GM18502 (cell line): ENCODE measurements around the gene ANXA11.

Experiments used
- ATAC-seq: cut with Tn5 transposase; IDR thresholded peaks from one replicate; pipeline ENCODE4 v1.9.1; 2021; ENCODE audit warnings: mild to moderate bottlenecking; ENCODE audit not compliant: unreplicated experiment, poor library complexity

Gene ANXA11

DNA sequence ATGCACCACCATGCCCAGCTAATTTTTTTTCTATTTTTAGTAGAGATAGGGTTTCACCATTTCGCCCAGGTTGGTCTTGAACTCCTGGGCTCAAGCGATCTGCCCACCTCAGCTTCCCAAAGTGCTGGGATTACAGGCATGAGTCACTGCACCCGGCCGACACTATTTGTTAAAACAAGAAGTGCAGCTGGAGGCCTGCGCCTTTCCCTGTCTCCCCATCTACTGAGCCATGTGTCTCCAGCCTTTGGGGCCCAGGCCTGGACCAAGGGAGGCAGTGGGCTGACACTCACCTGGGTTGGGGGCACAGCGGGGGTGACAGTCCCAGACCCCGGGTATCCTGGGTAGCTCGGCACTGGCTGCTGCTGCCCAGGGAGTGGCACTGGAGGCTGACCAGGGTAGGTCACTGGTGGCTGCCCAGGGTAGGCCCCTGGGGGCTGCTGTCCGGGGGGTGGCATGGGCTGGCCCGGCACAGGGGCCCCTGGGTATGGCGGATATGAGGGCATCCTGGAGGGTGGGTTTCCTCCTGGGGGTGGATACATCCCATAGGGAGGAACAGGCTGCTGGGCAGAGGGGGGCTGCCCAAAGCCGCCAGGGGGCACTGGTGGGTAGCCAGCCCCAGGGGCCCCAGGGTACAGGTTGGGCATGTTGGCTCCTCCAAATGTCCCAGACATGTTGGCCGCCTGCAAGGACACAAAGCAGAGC is 36.5 kb downstream of the ANXA11 start:
- peak; percentile 60 for ATAC-seq

DNA sequence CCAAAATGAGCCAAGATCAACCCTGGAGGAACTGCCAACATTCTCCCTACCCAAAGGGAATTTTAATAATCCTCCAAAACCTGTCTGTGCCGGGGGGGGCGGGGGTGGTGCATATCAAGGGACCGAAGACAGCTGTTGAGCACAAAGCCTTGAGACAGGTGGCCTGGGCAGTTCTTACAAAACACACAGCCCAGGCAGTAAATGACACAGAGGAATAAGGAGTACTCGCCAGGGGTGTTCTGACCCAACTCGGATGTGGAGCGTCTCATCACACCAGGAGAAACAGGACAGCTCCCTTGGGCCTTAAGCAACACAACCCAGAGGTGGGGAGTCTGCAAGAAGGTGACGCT is 37.2 kb downstream of the ANXA11 start:
- ATAC-seq = no peak

DNA sequence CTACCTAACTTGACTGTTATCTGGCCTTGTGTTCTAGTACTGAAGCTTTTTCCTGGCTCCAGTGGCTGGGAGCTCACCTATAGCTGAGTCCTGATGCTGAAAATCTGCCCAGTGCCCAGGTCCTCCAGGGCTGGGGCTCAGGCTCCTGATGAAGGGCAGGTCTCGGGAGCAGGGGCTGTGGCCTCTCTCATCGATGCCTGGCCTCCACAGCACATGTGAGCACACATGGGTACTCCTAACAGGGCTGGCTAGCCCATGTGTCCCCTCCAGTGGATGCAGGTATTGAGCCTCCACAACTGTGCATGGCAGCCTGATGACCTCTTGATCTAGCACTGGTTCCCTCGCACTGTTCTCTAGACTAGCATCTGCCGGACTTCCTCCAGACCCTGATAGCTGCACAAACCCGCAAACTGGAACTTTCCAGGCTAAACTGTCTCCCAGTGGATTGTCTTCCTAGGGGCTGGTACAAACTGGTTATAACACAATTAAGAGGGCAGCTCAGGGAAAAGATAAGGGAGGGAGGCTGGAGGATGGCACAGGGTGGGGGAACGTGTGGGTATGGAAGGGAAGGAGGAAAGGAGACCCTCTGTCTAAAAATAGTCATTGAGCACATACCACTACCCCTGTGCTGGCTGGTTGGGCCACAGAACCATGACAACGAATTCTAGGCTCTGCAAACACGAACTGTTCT is 37.7 kb downstream of the ANXA11 start:
- ATAC-seq = no peak

DNA sequence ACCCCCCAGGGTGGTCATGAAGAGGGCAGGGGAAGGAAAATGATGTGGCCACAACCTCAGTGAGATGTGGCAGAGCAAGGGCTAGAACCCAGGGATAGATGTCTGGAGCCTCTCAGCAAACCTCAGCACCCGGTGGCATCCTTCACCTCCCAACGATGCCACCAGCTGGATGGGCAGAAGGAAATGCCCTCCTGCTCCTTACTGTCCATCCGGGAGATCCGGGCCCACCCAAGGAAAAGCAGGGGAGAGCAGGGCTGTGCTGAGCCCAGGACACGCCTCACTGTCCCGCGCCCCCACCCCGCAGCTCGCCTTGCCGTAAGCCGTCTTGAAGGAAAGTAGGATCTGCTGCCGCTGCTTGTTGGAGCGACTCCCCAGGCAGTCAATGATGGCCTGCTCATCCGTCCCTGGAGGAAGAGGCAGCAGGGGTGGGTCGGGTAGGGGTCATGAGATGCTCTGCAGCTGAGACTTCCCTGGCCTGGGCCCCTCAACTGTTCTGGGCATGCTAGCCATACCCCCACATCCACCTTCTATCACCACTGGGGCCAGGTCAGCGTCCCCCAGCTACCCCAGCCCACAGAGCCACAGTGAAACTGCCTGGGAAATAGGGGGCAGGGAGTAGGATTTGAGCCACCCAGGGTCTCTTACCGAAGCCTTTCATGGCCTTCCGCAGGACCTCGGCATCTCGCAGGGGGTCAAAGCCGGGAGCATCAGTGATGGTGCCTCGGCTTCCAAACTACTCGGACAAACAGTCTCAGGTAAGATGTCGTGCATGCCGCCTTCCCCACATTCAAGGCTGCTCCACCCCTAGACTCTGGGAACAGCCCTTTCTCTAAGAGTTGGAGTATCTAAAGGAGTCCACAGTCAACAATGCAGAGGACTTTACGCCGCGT is 38.5 kb downstream of the ANXA11 start:
- ATAC-seq = no peak

DNA sequence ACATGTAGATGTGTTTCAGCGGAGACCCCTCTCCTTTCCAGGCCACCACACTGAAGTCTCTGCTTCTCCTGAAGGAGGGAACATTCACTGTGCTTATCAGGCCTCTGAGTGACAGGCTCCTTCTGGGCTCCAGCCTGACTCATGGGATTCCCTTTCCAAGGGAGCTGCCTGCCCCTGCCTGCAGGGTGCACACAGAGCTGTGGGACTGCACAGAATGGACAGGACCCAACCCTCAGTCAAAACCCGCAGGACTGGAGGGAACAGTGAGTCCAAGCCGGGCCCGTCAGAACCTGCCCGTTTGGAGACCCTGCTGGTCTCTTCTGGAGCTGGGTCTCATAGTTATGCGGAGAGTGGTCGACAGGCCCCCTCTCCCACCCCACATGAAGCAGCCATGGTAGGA is 40.2 kb downstream of the ANXA11 start:
- no peak for ATAC-seq

DNA sequence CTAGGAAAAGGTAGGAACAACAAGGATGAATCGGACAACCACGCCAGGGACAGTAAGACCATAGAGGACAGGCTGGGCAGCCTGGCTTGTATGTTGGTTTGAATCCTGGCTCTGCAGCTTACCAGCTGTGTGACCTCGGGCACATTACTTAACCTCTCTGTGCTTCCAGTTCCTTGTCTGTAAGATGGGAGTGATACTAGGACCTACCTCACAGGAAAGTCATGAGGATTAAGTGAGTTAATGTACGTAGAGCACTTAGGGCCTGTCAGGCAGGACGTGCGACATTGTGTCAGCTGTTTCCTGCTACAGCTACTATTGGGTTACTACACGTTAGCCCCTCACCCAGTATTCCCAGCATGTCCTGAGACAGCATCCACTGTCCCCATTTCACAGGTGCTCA is 40.7 kb downstream of the ANXA11 start:
- ATAC-seq = no peak

DNA sequence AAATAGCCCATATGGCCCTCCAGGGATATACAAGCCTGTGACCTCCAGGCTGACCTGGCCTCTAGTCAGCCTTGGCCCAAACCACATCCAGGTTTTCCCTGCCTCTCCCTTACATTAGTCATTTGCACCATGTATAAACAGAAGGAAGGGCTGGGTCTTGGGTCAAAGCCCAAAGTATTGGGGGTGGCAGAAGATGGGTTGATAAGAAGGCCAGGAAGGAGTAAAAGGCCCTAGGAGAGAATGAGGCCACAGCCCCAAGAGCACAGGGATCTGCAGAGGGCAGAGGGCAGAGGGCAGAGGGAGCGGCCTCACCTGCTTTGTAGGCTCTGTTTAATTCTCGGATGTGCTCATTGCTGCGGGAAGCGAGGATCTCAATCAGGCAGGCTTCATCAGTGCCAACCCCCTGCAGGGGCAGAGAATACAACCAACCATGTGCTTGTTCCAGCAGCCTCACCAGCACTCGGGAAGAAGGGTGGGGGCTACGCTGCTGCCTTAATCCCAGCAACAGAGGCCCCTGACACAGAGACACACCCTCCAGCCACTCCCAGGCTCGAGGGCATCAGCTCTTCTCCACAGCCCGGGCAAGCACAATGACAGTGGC is 41.5 kb downstream of the ANXA11 start:
- no peak for ATAC-seq

DNA sequence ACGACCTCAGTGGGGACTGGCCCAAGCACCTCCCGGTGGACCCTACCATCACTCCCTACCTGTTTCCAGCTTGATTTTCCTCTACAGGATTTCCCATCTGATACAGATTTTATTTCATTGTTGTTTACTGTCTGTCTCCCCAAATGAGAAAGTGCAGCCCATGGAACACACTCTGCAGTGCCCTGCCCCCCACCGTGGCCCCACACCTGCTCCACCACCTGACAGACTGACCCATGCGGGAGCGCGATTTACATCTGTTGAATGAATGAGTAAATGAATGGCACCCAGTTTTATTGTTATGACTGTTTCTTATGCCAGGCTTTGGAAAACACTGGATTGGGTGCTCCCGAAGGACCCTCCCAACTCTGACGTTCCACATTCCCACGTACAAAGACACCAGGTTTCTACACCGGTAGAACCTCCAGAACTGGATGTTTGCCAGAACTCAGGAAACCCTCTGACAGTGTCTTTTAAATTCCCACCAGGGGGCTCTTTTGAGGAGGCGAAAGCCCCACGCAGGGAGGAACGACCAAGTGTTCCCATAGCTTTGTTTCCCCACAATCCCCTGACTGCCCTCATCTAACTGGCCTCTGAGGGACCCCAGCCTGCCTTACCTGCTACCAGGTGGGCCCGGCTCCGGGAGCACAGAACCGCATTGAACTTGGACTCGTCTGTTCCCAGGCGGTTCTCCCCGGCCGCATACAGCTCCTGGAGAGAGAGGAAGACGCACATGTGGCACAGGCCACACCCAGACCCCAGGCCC is 43.8 kb downstream of the ANXA11 start:
- ATAC-seq = no peak

DNA sequence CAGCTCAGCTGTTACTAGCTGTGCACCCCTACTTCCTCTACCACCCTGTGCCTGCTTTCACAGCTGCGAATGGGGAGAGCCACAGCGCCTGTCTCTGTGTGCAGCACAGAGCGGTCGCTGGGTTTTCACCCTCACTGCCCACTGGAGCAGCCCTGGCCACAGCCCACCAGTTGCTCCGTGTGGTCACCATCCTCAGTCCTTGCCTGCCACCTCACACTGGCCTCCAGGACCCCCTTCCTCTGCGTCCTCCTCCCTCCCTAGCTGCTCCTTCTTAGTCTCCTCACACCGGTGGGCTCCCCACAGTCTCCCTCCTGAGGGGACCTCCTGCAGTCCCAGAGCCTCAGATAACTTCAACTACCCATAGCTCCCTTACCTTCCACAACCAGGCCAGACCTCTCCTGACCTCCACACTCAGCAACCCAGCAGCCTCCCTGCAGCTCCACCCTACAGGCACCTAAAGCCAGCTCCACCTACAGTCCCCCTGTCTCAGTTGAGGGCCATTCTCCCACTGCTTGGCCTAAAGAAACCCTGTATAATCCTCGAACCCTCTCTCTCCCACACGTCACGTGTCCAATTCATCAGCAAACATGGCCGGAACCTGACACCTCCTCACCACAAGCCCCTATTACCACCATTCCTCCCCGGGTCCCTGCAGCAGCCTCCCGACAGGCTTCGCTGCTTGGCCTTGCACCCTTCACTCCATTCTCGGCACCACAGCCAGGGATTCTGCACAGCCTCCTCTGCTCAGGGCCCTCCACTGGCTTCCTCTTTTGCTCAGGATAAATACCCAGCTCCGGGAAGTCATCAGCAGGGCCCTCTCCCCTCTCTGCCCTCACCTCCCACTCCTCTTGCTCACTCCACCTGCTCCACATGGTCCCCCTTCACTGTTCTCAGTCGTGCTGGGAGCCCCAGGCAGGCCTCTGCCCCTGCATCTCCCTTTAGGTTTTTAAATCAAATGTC is 44.7 kb downstream of the ANXA11 start:
- ATAC-seq = no peak

DNA sequence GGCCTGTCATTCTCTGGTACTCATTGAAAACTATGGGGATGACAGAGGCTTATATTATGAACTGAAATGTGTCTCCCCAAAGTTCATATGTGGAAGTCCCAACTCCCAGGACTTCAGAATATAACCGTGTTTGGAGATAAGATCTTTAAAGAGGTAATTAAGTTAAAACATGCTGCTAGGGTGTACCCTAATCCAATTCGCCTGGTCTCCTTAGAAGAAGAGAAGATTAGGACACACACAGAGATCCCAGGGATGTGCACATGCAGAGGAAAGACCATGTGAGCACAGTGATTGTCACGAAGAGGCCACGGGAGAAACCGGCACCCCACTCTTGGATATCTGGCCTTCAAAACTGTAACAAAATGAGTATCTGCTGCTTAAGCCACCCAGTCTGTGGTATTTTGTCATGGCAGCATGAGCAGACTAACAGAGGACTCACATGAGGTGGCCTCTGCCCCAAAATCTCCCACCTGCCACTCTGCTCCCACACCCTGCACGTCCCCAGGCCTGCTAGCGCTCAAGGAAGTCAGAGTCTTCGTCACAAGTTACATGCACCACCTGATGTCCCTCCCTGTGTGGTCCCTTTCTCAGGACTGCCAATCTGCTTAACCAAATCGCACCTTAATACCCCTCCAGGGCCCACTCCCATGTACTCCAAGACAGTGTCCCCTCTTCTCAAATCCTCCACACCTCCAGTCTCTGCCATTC is 46.0 kb downstream of the ANXA11 start:
- no peak for ATAC-seq

DNA sequence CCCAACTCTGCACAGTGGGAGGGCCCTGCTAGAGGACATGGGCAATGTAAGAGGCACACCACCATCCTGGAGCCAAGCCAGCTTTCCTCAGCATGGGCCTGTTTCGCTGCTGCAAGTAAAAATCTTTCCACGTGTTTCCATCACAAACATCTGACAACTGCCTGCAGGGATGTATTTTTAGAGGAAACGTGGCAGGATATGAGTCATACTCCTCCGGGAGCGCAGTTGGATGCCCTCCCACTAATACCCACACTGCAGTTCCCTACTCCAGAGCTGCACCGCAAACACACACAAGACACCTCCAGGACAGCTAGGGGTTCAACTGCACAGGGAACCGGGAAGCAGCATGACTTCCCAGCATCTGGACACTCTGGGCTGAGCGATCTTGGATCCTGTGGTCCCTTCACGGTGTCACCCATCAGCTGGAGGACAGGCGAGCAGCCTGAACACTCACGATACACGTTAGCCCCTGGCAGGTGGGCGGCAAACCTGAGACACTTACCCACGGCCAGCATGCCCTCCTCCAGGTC is 46.7 kb downstream of the ANXA11 start:
- peak; percentile 46 for ATAC-seq

DNA sequence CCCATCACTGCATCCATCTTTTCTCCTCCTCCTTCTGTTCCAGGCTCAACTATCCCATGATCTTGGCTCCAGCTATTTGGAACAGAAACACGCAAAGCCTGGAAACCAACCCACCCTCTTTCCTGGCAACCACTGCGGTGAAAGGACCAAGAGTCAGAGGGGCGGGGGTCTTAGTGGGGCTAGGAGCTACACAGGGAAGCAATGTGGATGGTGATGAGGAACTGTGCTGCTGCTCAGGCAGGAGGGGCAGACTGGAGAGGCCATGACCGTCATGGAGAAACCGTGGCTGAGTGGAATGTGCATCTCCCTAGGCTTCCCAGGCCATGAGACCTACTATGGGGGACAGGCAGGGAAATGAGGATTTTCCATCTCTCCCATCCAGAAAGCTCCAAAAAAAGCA is 47.2 kb downstream of the ANXA11 start:
- no peak for ATAC-seq

DNA sequence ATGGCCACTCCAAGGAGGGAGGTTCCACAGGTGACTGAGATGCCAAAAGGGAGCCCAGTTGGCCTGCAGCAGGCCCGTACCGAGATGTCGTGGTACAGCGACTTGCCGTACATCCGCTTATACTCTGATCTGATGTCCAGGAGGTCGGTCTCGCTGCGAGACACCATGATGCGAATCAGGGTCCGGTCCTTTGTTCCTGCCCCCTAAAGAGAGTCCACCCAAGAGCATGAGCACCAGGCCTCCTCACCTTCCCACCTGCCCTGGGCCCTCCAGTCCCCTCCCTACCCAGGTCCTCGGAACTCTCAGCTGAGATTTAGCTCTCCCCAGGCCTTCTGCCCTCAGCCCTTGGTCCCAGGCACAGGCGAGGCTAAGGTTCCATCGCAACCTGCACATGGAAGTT is 47.8 kb downstream of the ANXA11 start:
- ATAC-seq = no peak

DNA sequence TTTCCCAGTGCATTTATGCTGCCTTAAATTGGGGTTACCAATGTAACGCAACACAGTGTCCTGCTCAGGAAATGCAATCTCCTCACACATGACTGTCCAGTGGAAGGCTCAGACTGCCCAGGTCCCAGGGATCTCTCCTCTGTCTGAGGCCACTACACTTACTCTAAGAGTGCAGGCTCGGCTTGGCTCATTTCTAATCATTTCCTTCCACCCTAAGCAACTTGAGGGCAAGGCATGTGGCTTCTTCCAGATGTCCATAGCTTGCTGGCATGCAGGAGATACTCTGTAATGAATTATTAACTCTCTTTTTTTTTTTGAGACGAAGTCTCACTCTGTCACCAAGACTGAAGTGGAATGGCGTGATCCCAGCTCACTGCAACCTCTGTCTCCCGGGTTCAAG is 49.1 kb downstream of the ANXA11 start:
- no peak for ATAC-seq

DNA sequence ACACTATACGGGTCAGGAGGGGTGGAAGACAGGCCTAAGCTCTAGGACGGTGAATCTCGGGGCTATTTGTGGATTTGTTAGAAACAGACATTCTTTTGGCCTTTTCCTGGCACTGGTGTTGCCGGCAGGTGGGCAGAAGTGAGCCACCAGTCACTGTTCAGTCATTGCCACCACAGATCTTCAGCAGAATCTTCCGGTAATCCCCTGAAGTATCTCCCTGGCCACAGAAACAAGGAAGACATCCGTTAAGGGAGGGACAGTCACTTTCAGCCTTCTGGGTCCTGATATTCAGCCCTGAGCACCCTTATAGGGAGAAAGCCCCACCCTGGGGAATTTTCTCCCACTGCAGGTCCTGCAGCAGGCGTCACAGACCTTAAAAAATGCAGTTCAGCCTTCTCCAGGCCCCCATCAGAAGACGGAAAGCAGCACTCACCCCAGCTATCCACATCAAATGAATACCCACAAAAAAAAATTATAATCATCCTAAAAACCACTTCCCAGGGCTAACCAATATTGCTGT is 49.6 kb downstream of the ANXA11 start:
- no peak for ATAC-seq

DNA sequence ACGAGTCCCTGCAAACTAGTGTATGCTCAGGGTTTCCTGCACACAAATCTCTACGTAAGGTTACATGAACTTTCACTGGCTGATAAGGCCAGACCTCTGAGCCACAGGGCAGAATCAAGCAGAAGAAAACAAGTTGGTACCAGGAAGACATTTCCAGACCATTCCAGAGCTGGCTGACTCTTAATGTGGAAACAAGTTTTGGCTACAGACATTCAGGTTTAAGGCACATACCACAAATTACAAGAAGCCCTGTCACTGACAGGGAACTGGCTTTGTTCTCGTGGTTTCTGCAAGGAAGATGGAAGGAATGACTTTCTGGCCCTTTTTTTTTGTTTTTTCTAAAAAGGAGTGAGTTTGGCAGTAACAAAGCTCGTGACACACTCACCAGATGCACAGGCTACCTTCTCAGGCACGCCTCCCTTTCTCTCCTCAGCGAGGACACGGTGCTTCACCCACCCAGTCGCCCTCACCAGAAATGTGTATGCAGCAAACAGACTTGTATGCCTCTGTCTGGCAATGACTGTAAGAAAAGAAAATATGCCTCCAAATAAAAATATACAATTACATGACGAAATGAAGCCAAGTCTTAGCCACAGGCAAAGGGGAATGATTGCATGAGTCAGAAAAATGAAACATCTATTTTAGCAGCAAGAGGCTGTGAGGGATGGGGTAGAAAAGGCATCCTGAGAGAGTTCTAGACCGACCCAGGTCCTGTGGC is 50.2 kb downstream of the ANXA11 start:
- ATAC-seq = no peak

DNA sequence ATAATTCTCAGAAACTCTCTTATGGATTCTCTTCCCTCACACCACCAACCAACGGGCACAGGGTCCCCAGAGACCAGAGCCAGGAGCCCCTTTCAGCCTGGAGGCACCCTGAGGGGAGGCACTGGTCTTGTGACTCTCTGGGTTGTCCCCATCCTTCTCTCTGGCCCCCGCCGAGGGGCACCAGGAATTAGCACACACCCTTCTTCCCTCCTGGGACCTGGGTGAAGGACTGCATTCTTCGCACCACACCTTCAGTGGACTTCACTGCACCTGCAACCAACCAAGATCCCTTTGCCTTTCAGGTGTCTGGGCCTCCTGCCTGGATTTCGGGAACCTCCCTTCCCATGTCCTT is 50.7 kb downstream of the ANXA11 start:
- ATAC-seq = no peak
